Esophagus (tissue), 2 donors: Measurements from ENCODE around the gene PIAS4. TPM values are rescaled to one million over a fixed set of nuclear protein-coding genes. Genes with fewer than 3 reads are reported as not detected.

Source experiments
- H3K27ac ChIP-seq, 2 donors: one replicate each; pipeline ENCODE4 v1.5.1; 2013; ENCODE audit warnings: low read depth in 2 of 2, mild to moderate bottlenecking in 2 of 2, inconsistent platforms in 1 of 2, low read length in 1 of 2, moderate library complexity in 1 of 2
- H3K27me3 ChIP-seq, 2 donors: one replicate each; pipeline ENCODE4 v1.6.1; 2013; ENCODE audit warnings: low read length in 2 of 2, control low read depth in 1 of 2, mild to moderate bottlenecking in 1 of 2; ENCODE audit not compliant: insufficient read depth in 2 of 2, control insufficient read depth in 1 of 2
- H3K36me3 ChIP-seq, 2 donors: one replicate each; pipeline ENCODE4 v1.6.1; 2013; ENCODE audit warnings: low read length in 1 of 2; ENCODE audit not compliant: control insufficient read depth in 2 of 2, insufficient read depth in 2 of 2
- H3K4me1 ChIP-seq, 2 donors: one replicate each; pipeline ENCODE4 v1.6.1; 2013; ENCODE audit warnings: low read length in 1 of 2; ENCODE audit not compliant: control insufficient read depth in 2 of 2, insufficient read depth in 2 of 2
- H3K4me3 ChIP-seq, 2 donors: one replicate each; pipeline ENCODE4 v1.5.1; 2013; ENCODE audit warnings: low read length in 2 of 2, mild to moderate bottlenecking in 2 of 2, low read depth in 1 of 2, moderate library complexity in 1 of 2
- H3K9me3 ChIP-seq, 2 donors: one replicate each; pipeline ENCODE4 v1.6.1; 2013; ENCODE audit warnings: mild to moderate bottlenecking in 2 of 2, low read depth in 1 of 2, low read length in 1 of 2, moderate library complexity in 1 of 2; ENCODE audit not compliant: control insufficient read depth in 2 of 2, insufficient read depth in 1 of 2
- WGBS, 2 donors: extraction: QIAGEN DNeasy Blood & Tissue Kit; methylation state at CpG; one replicate each; pipeline ENCODE4 v1.1.7; 2013; 5-methylcytosine and 5-hydroxymethylcytosine counted together
- polyA plus RNA-seq, 2 donors: library from polyadenylated mRNA; stranded (reverse); fragments of 200-250 nt; gene quantifications; one replicate each; pipeline ENCODE4 v1.2.3, GENCODE V29; 2013
- donor health status: healthy with polysubstance abuse.
- donor health status: Bipolar disorder and iron deficiency.

The PIAS4 gene
- polyA plus RNA-seq, 2 donors = 9.6 to 10.9 TPM

- Histone ChIP-seq H3K4me1 (peaks cover 7 to 22% of the 10 kb centered on the region in 2 donors), H3K27me3 (no peaks in the 10 kb centered on the region), H3K36me3 (peaks cover 40 to 55% of the 10 kb centered on the region in 2 donors), H3K9me3 (no peaks in the 10 kb centered on the region), H3K27ac (peak overlapping the region; percentile 17 to 97), H3K4me3 (peak overlapping the region; percentile 97 to 99)
- WGBS, 2 donors = 39 to 47% methylated on average over 7 of the region's 7 CpGs
These were observed 24.0 kb upstream of the PIAS4 start for GRCh38 chr19:3983542-3983914.

GRCh38 chr19:3983936-3984583, 23.5 kb upstream of the PIAS4 start:
- Histone ChIP-seq H3K4me1 (peaks cover 7 to 22% of the 10 kb centered on the region in 2 donors), H3K4me3 (peak overlapping the region; percentile 97 to 99), H3K36me3 (peaks cover 38 to 52% of the 10 kb centered on the region in 2 donors), H3K27ac (peak overlapping the region; percentile 96 to 97), H3K27me3 (no peaks in the 10 kb centered on the region), H3K9me3 (no peaks in the 10 kb centered on the region)
- WGBS, 2 donors = 13% methylated on average over 30 of the region's 30 CpGs

GRCh38 chr19:3984584-3984907, 23.0 kb upstream of the PIAS4 start:
- no peaks in the 10 kb centered on the region for H3K27me3 ChIP-seq
- peak overlapping the region; percentile 97 to 99 for H3K4me3 ChIP-seq
- WGBS, 2 donors = 1% methylated on average over 10 of the region's 10 CpGs
- peaks cover 34 to 47% of the 10 kb centered on the region in 2 donors for H3K36me3 ChIP-seq
- H3K4me1 ChIP-seq = peaks cover 7 to 22% of the 10 kb centered on the region in 2 donors
- H3K9me3 ChIP-seq = no peaks in the 10 kb centered on the region
- peak overlapping the region; percentile 96 to 97 for H3K27ac ChIP-seq

GRCh38 chr19:3984908-3985642, 22.5 kb upstream of the PIAS4 start, which contains the start of gene EEF2:
TSS of gene EEF2 (minus strand) at chr19:3985463. CDS start at chr19:3985380, 83 bp downstream.
- Histone ChIP-seq H3K4me1 (peaks cover 9 to 22% of the 10 kb centered on the region in 2 donors), H3K4me3 (peak within 1 kb of the TSS; percentile 97 to 99), H3K36me3 (peaks cover 29 to 42% of the 10 kb centered on the region in 2 donors), H3K27ac (peak within 1 kb of the TSS; percentile 96 to 97), H3K27me3 (no peaks in the 10 kb centered on the region), H3K9me3 (no peaks in the 10 kb centered on the region)
- 0 to 1% methylated on average over 78 to 80 of the region's 80 CpGs for WGBS, 2 donors

GRCh38 chr19:3985643-3986259, 21.8 kb upstream of the PIAS4 start:
- WGBS, 2 donors = 3 to 4% methylated on average over 19 of the region's 19 CpGs
- peaks cover 24 to 35% of the 10 kb centered on the region in 2 donors for H3K36me3 ChIP-seq
- peak overlapping the region; percentile 58 to 62 for H3K27ac ChIP-seq
- H3K9me3 ChIP-seq = no peaks in the 10 kb centered on the region
- H3K27me3 ChIP-seq = no peaks in the 10 kb centered on the region
- H3K4me3 ChIP-seq = peak overlapping the region; percentile 15 to 97
- peaks cover 9 to 22% of the 10 kb centered on the region in 2 donors for H3K4me1 ChIP-seq

GRCh38 chr19:3986260-3987041, 21.1 kb upstream of the PIAS4 start:
- Histone ChIP-seq H3K36me3 (peaks cover 17 to 28% of the 10 kb centered on the region in 2 donors), H3K4me3 (peak overlapping the region in 1 of 2 donors; percentile 97), H3K27ac (peak overlapping the region; percentile 62 to 68), H3K27me3 (no peaks in the 10 kb centered on the region), H3K4me1 (peaks cover 9 to 22% of the 10 kb centered on the region in 2 donors), H3K9me3 (no peaks in the 10 kb centered on the region)
- whole genome bisulfite sequencing, 2 donors = 3% methylated on average over 21 of the region's 21 CpGs

GRCh38 chr19:3987619-3988371, 19.7 kb upstream of the PIAS4 start:
- Histone ChIP-seq H3K36me3 (peaks cover 5 to 15% of the 10 kb centered on the region in 2 donors), H3K9me3 (no peaks in the 10 kb centered on the region), H3K4me1 (peaks cover 8 to 14% of the 10 kb centered on the region in 2 donors), H3K27me3 (no peaks in the 10 kb centered on the region), H3K4me3 (no peak overlapping the region), H3K27ac (no peak overlapping the region)
- WGBS, 2 donors = 8 to 9% methylated on average over 30 of the region's 30 CpGs

GRCh38 chr19:3990815-3991117, 16.8 kb upstream of the PIAS4 start:
- 76 to 83% methylated on average over 3 of the region's 3 CpGs for WGBS, 2 donors
- no peaks in the 10 kb centered on the region for H3K9me3 ChIP-seq
- peaks cover 0 to 7% of the 10 kb centered on the region in 2 donors for H3K4me1 ChIP-seq
- no peak overlapping the region for H3K27ac ChIP-seq
- H3K4me3 ChIP-seq = no peak overlapping the region
- no peaks in the 10 kb centered on the region for H3K27me3 ChIP-seq
- no peaks in the 10 kb centered on the region for H3K36me3 ChIP-seq

GRCh38 chr19:3995607-3996006, 11.9 kb upstream of the PIAS4 start:
- Histone ChIP-seq H3K27me3 (no peaks in the 10 kb centered on the region), H3K36me3 (no peaks in the 10 kb centered on the region), H3K4me1 (no peaks in the 10 kb centered on the region), H3K9me3 (no peaks in the 10 kb centered on the region), H3K27ac (no peak overlapping the region), H3K4me3 (no peak overlapping the region)
- 78 to 84% methylated on average over 6 of the region's 6 CpGs for WGBS, 2 donors
